GM21515 (cell line): Measurements from ENCODE around the gene NGB.

Source experiments
- ATAC-seq: cut with Tn5 transposase; IDR thresholded peaks from one replicate; pipeline ENCODE4 v1.9.1; 2021; ENCODE audit not compliant: unreplicated experiment

The NGB gene

DNA sequence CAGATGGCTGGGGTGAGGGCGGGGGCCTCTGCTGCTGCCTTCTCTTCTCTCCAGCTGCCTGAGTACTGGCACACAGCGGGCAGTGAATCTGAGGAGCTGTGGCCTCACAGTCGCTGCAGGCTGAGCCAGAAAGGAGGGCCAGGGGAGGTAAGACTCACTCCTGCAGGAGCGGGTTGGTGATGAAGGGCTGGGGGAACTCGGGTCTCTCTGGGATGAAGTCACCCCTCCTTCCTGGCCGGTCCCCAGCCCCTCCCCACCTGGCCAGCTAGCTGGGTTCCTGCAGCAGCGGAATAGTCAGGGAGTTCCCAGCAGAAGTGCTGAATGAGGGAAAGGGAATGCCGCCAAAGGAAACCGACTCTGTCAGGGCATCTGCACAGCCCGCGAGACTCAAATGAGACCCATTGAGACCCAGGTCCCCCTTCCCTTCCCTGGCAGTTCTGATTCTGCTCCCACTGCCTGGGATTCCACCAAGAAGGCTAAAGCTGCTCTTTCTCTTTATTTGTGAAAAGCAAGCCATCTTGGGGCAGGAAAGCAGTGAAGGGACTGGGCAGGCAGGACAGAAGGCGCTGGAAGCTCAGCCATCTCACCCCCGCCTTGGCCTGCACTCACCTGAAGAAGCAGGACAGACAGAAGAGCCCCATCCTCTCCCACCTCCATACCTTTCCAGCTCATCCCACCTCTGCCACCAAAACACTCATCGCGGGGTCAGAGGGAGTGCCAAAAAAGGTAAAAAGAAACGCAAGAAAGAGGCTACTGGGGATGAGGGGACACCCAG is 5.3 kb downstream of the NGB start:
- ATAC-seq = no peak

DNA sequence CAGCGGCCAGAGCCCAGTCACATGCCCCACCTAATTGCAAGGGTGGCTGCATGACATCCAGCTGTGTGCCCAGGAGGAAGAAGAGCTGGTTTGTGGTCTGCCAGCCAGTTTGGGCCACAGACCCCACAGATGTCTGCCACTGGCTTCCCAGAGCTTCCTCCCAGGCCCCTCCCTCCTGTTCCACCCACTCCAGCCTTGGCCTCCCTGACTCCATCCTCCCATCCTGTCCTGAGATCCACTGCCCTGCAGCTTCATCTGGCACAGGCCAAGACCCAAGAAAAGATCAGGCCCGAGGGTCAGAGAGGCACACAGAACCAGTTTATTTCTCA is 5.9 kb downstream of the NGB start:
- ATAC-seq = no peak

DNA sequence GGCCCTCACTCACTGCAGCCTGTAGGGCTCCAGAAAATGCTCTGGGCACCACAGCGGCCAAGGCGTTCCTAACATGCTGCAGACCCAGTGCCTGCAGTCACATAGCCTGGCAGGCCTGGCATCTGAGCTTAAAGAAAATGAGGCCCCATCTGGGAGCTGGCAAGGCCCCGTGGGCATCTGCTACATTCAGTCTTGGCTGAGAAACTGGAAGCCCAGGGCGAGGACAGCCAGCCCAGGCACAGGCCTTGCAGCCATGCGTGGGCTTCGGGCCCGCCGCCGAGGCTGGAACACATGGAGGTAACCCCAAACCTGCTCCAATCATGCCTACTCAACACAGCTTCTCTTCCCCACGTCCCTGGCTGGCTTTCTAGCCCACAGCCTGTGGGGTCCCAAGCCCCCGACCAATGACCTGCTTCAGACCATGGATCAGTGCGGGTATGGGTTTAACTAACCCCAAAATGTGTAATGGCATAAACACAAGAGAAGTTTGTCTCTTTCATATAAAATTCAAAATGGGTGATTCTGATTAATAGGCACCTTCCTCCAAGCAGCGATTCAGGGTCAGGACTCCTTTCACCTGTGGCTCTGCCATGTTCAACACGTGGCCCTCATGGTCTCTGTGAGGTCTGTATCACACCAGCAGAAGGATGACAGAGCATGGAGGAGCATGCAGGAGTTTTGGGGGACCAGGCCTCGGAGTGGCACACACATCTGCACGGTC is 6.4 kb downstream of the NGB start:
- ATAC-seq = no peak

DNA sequence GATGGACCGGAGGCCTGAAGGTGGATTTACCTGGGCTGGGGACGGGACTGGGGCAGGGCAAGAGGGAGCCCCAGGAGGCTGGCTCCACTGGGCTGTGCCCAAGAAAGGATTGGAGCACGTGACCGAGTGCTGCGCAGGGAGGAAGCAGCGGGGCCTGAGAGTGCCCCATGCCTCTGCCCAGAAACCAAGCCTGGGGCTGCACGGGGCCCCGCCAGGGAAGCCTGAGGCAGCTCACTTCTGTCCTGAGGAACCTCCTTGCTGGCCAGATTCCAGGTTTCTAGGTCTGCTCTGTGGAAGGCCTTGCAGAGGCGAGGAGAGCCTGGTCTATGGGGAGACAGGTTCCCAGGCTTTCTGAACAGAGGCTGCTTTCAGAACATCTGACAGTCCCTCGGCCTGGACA is 10.4 kb downstream of the NGB start:
- no peak for ATAC-seq

DNA sequence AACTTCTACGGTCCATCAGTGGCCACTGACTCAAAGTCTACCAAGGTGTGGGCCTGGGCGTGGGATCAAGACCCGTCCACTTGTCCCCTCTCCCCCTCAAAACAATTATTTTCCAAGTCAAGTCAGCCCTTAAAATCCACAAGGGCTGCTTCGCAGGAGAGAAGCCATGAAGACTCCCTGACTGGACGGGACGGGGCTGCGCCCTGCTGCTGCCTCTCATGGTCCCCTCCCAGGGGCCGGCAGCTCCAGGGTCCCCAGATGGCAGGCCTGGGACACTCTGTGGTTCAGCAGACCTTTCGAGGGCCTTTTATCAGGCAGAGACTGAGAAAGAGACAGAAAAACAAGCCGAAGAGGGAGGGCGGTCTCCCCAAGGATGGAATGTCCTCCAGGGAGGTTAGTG is 10.8 kb downstream of the NGB start:
- no peak for ATAC-seq

DNA sequence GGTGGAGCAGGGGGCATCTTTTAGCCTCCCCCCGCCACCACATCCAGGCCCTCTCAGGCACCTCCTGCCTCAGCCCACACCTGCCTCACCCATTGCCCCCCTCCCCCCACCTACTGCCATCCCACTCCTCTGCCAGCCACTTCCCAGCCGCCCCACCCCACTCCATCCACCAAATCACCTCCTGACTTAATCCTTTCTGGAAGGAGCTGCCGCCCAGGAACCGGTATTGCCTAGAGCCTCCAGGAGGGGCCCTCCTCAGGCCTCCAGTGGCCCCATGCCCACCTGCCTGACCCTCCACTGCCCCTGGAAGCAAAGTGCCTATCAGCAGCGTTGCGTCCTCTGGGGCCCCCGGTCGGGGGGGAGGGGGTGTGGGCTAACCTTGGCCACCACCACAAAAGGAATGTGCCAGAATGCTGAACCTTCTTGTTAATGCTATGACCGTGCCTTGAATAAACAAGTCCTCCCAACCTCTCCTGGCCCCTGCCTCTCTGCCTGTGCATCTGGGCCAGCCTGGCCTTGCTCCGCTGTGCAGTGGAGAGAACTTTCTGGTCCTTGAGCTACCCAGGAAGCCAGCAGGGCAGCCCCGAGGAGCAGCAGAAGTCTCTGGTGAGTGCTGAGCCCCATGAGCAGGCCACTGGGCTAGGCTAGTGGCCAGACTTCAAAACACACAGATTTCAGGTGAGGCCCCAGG is 11.8 kb downstream of the NGB start:
- no peak for ATAC-seq

DNA sequence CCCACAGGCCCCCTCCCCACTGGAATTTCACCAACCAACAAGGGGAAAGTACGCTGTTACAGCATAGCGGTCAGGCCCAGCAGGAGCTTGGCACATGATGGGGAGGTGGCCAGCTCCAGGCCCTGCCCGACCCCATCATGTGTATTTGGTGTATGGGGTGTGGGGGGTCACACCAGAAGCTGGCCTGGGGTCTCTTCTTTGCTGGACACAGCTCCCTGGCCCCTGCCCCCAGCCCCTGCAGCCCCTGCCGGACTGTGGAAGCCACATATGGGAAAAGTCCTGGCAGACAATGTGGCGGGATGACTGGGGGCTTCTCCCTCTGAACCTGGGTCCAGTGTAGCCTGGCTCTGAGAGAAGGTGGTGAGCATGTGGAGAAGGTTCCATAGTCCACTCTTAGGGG is 12.4 kb downstream of the NGB start:
- no peak for ATAC-seq

DNA sequence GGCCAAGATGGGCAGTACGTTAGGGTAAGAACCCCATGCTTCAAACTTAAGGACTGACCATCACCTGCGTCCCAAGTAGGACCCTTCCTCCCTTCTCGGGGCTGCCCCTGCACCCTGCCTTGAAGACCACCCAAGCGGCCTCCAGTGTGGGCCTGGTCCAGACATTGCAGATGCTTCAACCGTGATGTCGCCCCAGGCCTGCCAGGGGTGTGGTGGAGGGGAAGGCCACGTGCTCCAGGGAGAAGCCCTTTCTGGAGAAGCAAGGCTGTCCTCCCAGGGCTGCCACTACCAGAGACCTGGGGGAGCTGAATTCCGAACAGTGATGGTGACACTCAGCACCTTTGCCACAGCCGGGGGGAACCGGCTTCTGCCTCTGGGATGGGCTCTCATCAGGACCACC is 13.3 kb downstream of the NGB start:
- no peak for ATAC-seq

DNA sequence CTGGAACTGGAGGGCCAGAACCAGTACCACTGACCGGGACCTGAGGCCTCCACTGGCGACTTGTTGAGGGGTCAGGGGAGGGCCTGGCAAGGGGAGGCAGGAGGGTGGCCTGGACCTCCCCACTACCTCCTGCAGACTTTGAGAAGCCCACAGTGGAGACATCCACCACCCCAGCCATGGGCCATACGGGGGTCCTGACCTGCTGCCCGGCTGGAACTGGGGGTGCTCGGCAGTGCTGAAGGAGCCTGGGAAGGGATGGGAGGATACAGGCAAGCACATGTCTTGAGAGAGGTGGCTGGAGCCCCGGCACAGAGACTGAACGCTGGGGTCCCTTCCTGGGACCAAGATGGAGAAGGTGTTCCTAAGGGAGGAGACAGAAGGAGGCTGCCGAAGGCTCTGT is 14.3 kb downstream of the NGB start:
- no peak for ATAC-seq

DNA sequence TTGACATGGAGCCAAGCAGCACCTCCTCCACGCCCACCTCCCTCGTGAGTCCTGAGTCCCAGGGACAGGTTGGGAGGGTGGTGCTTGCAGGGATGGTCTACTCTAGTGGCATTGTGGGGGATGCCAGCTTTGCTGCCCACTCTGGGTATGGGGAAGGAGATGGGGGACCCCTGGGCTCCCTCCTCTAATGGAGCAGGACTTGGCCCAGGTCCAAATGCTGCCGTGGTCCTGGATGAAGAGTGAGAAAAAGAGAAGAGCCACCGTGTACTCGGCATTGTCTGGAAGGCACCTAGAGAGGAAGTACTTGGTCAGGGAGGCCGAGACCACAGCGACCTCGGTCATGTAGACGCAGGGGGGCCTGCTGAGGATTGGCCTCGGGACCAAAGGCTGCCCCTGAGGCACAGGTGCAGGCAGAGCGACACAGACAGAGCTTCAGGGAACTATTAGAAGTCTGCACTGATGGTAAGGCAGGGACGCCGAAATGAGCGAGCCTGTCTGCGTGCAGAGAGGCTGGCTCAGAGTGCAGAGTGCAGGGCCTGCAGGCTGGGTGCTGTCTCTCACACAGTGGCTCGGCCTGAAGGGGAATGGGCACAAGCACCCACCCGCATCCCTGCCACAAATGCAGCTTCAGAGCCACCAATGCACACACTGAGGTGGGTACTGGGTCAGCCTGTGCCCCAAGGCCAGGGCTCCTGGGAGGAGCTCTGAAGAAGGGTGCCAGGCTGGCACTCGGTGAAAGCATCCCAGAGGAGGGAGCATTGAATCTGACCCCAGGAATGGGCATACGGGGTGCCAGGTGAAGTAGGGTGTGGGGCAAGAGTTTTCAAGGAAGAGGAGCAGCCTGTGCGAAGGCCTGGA is 17.4 kb downstream of the NGB start:
- ATAC-seq = no peak

DNA sequence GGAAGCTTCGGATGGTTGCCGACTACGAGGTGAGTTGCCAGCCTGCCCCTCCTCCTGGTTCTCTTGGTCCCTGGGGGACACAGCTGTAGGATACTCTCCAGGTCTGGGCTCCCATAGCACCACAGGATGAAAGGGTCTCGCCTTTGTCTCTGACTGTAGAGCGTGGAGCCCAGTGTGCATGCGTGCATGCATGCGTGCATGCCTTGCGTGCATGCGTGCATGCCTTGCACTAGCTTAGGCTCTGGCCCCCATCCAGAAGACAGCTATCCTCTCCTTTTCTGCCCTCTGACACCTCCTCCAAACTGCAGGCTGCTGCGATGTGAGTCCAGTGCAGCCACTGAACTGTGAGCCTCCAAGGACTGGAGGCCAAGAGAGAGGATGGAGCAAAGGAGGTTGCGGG is 19.1 kb downstream of the NGB start:
- ATAC-seq = no peak

DNA sequence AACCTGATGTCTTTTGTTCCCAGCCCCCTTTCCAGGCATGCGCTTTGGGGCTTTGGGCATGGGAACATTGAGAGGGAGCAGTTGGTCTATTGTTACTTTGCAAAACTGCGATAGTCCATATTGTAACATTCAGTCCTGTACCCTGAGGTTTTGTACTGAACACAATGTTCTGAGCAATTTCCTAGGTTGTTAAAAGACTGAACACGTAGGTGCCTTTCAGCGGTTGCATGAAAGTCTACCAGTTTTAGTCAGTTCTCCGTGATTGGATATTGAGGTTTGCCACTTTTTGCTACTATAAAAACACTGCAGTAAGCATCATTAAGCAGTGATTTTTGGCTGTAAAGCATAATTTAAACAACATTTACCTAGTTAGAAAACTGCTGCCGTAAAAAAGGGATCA is 20.1 kb downstream of the NGB start:
- no peak for ATAC-seq

DNA sequence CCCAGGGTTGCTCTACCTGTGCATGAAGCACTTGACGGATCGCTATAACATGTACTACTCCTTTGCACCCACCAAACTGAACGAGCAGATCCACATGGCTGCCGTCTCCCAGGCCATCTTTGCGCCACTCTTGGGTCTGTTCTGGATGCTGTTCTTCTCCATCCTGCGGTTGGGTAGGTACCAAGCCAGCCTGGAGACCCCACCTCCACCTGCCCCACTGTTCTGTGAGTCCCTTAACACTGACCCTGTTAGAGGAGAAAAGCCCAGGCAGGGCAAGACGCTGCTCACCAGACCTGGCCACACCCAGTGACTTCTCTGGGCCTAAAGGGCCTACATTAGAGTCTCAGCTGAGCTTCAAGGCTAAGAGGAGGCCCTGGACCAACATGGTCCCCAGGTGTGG is 21.7 kb downstream of the NGB start:
- no peak for ATAC-seq

DNA sequence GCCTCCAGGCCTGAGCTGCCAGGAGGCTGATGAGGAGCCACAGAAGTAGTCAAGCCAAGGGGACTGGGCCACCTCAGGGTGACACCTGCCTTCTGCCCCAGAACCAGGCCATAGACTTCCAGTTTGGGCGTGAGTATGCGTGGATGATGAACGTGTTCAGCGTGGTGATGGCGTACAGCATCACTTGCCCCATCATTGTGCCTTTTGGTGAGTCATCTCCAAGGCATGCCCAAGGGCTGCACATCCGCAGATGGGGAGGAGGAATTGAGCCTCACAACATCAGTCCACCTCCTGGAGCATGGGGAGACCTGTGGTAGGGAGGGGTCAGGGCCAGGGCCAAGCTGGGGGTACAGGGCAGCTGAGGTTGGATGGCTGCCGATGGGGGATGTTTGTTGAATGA is 22.3 kb downstream of the NGB start:
- no peak for ATAC-seq

DNA sequence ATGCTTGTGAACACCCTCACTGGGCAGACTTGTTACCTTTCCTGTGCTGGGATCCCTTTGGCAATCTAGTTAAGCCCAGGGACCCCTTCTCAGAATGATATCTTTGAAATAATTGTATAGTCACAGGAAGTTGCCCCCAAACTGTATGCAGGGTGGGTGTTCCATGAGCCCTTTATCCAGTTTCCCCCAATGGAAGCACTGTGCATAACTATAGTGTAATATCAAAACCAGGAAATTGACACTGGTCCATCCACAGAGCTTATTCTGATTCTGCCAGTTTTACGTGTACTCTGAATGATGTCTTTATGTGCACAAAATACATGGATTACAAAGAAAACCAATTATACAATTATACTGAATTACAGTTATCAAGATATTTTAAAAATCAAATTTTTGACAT is 24.2 kb downstream of the NGB start:
- no peak for ATAC-seq

DNA sequence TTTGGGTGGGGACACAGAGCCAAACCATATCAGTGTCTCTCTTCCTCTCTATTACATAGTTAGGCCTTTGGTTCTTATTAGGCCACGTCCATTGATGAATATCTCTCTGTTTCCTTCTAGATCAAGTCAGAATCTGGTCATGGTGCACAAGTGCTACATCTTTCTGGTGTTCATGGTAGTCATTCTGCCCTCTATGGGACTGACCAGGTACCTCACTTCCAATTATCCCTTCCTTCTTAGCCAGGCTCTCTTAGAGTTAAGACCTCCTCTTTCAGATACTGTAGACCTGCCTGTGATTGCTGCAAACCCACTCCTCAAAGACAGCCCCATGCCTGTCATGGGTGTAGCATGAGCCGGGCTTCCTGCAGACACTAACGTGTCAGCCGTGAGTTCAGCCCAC is 25.2 kb downstream of the NGB start:
- ATAC-seq = no peak

DNA sequence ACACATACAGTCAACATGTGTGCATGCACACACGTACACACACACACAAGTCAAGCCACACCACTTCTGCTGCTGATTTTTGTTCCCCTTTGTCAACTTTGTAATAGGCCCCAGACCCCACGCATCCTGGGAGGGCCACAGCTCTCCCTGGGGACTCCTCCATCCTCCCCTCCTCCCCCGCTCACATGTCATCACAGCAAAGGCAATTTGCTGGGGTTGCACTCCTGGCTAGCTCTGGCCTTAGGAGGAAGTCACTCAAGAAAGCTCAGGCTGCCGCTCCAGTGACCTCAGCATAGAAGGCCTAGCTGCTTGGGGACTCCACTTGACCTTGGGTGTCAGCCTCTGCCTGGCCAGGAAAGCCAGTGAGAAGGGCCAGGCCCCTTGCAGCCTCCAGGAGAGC is 27.2 kb downstream of the NGB start:
- ATAC-seq = no peak

DNA sequence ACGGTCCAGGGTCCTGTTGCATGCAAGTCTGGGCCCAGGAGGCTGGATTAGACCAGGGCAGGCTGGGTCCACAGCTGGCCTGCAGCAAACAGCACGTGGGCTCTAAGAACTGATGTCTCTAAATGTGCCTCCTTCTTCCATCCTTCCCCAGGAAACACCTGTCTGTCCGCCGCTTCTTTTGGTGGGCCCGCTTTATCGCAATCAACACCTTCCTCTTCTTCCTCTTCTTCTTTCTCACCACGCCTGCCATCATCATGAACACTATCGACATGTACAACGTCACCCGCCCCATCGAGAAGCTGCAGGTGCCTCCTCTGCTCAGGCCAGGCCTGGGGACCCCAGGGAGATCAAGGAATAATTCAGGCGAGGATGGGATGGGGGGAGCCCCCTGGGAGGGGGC is 28.3 kb downstream of the NGB start:
- no peak for ATAC-seq

DNA sequence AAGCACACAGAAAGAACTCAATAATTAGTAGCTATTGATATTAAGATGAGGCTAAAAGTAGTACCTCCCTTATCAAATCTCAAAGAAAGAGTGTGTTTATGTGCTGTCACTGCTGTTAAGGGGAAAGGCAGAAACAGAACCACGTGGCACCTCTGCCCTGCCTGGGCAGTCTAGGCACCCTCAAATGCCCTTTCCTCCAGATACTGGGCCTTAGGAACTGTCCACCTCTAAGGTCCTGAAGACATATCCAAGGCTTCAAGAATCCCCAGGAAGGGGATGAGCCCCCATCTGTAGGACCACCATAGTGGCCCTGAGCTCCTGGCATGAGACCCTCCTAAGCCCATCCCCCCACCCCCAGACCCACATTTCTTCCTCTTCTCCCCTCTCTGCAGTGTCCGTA is 29.1 kb downstream of the NGB start:
- ATAC-seq = no peak

DNA sequence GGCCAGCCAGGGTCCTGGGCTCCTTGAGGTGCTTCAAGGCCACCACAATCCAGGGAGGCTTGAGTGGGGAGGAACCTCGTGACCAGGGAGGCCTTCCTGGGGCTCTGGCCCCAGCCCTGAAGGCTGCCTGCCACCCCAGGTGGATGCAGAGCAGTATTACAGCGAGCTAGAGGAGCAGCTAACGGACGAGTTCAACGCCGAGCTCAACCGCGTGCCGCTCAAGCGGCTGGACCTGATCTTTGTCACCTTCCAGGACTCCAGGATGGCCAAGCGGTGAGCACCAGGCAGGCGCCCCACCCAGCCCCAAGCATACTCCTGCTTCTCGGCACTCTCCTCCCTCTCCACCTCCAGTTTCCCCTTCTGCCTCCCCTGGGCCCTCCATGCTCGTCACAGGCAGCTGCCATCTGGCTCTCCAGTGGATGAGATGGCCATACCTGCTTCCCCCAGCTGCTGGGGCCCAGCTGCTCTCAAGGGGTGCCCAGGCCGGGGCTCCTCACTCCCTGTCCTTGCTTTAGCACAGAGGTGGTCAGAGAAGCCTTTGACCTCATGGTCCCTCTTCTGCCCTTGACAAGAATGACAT is 30.6 kb downstream of the NGB start:
- no peak for ATAC-seq

DNA sequence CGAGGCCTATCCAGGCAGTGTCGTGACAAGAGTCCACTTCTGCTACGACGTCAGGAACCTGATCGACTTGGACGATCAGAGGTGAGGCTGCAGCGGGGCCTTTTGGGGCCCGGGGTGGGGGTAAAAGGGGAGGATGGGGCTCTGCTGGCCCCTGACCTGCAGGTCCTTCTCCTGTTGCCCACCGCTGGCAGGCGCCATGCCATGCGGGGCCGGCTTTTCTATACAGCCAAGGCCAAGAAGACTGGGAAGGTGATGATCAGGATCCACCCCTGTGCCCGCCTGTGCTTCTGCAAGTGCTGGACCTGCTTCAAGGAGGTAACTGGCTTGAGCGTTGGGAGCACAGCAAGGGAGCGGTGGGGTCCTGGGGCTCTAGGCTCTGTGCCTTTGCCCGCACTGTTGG is 31.6 kb downstream of the NGB start:
- ATAC-seq = no peak
